BLaER1 (cell line): ENCODE data around the gene SLC49A4.

ENCODE experiments used
- H3K27ac ChIP-seq: shearing (Covaris generic); formaldehyde crosslinking; 2 replicates; pipeline ENCODE4 v1.8.1; 2022
- H3K27me3 ChIP-seq: shearing (Covaris generic); formaldehyde crosslinking; 2 replicates; pipeline ENCODE4 v1.8.1; 2022
- H3K36me3 ChIP-seq: shearing (Covaris generic); formaldehyde crosslinking; 2 replicates; pipeline ENCODE4 v1.8.1; 2022
- H3K4me1 ChIP-seq: shearing (Covaris generic); formaldehyde crosslinking; 2 replicates; pipeline ENCODE4 v1.8.1; 2022
- H3K4me2 ChIP-seq: shearing (Covaris generic); formaldehyde crosslinking; 2 replicates; pipeline ENCODE4 v1.8.1; 2022
- H3K4me3 ChIP-seq: shearing (Covaris generic); formaldehyde crosslinking; 2 replicates; pipeline ENCODE4 v1.8.1; 2022
- H3K9ac ChIP-seq: shearing (Covaris generic); formaldehyde crosslinking; 2 replicates; pipeline ENCODE4 v1.8.1; 2022
- H3K9me3 ChIP-seq: shearing (Covaris generic); formaldehyde crosslinking; 2 replicates; pipeline ENCODE4 v1.8.1; 2022
- H4K20me1 ChIP-seq: shearing (Covaris generic); formaldehyde crosslinking; 2 replicates; pipeline ENCODE4 v1.8.1; 2022
- Cebpa-rat ChIP-seq: shearing (Covaris generic); IDR thresholded peaks from 2 replicates; pipeline ENCODE4 v1.8.1; 2022

SLC49A4 gene

DNA sequence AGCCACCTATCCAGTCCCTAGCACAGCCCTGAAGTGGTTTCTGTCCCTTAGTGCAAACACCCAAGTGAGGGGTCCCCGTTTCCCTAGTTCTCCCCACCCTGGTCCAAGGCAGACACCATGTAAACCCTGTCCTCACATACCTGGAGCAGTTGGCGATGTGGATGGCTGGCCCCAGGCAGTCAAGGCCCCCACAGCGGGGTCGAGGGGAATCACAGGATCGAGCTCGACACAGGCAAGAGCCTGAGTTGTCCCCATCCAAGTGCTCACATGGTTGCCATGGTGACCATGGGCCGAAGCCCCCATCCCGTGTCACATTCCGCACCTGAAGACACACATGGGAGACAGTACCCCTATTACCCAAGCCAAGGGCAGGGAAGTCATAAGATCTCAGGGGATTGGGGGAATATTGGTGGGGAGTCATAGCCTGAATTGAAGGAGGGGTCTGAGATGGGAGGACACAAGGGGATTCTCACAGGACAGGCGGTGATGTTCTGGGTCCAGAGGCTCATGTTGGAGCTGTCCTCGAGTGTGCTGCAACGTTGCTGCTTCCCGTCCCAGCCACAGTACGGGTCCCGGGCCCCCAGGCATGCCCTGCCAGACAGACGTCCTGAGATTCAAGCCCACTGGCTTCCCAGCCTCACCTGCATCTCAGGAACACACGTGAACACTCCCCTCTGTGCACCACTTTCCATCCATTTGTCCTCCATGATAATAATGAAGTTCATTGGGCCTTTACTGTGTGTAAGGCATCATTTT, 120.6 kb downstream of the SLC49A4 start:
- Histone ChIP-seq H3K27me3 (peaks cover 6% of the 10 kb centered on the region; the same call in 1 of the 2 replicates), H3K4me1 (peaks cover 23% of the 10 kb centered on the region), H3K36me3 (no peaks in the 10 kb centered on the region), H3K9me3 (peaks cover 11% of the 10 kb centered on the region; the same call in 1 of the 2 replicates), H3K4me3 (no peak overlapping the region), H3K9ac (no peak overlapping the region), H3K27ac (no peak overlapping the region), H3K4me2 (peak overlapping the region; percentile 66), H4K20me1 (no peaks in the 10 kb centered on the region)
- no peak for TF ChIP-seq Cebpa-rat

GRCh38 chr3:122916084-122916483, 121.2 kb downstream of the SLC49A4 start:
- peaks cover 23% of the 10 kb centered on the region for H3K4me1 ChIP-seq
- peaks cover 12% of the 10 kb centered on the region for H3K27me3 ChIP-seq
- no peak overlapping the region for H3K9ac ChIP-seq
- H3K36me3 ChIP-seq = no peaks in the 10 kb centered on the region
- no peak overlapping the region for H3K4me3 ChIP-seq
- TF ChIP-seq Cebpa-rat = no peak
- no peak overlapping the region for H3K27ac ChIP-seq
- no peaks in the 10 kb centered on the region for H4K20me1 ChIP-seq
- peak overlapping the region; percentile 66 for H3K4me2 ChIP-seq
- peaks cover 11% of the 10 kb centered on the region; the same call in 1 of the 2 replicates for H3K9me3 ChIP-seq

DNA sequence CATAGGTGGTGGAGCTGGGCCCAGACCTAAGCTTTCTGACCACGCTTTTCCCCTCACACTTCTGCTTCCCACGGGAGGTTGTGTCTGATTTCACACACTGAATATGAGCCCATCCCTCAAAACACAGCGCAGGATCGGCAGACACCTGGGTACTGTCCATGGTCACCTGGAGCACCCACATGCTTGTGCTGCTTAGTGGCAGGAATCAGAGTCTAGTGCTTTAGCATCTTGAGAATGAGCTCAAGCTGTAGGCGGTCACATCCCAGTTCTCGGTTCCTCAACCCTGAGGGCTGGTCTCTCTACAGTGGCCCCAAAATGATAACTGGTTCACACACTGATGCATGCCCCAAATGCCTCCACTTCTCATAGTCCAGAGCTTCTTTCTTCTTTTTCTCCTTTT, 121.7 kb downstream of the SLC49A4 start:
- Histone ChIP-seq H3K27me3 (peaks cover 17% of the 10 kb centered on the region), H3K27ac (no peak overlapping the region), H3K4me3 (no peak overlapping the region), H3K9me3 (peaks cover 12% of the 10 kb centered on the region; the same call in 1 of the 2 replicates), H3K4me1 (peaks cover 23% of the 10 kb centered on the region), H3K36me3 (no peaks in the 10 kb centered on the region), H4K20me1 (no peaks in the 10 kb centered on the region), H3K4me2 (peak overlapping the region; percentile 66), H3K9ac (no peak overlapping the region)
- no peak for TF ChIP-seq Cebpa-rat

DNA sequence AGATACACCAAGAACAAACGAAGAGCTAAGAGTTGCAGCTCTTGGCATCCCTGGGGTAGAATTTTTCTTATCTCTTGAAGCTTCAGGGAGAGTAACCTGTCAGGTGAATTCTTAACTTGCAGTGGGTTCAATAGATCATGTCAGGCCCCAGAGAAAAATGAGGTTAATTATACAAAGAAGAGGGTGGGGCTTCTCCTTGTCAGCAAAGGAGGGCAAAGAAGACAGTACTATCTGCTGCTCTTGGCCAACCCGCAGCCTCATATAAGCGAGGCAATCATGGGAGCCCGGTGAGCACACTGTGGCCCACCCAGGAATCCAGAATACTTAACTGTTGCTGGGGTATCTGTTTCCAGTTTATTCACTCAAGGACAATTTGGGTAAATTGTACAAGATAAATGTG, 122.5 kb downstream of the SLC49A4 start:
- no peak overlapping the region for H3K4me3 ChIP-seq
- H3K9me3 ChIP-seq = peaks cover 19% of the 10 kb centered on the region
- TF ChIP-seq Cebpa-rat = no peak
- H3K27me3 ChIP-seq = peaks cover 25% of the 10 kb centered on the region
- no peak overlapping the region for H3K9ac ChIP-seq
- H3K4me2 ChIP-seq = no peak overlapping the region
- no peaks in the 10 kb centered on the region for H4K20me1 ChIP-seq
- no peak overlapping the region for H3K27ac ChIP-seq
- H3K36me3 ChIP-seq = no peaks in the 10 kb centered on the region
- peaks cover 23% of the 10 kb centered on the region for H3K4me1 ChIP-seq

- Histone ChIP-seq H3K9ac (no peak overlapping the region), H3K9me3 (peaks cover 10% of the 10 kb centered on the region; the same call in 1 of the 2 replicates), H3K27ac (no peak overlapping the region), H3K4me1 (peaks cover 29% of the 10 kb centered on the region), H3K4me3 (no peak overlapping the region), H3K27me3 (peaks cover 38% of the 10 kb centered on the region), H3K4me2 (no peak overlapping the region), H4K20me1 (no peaks in the 10 kb centered on the region), H3K36me3 (no peaks in the 10 kb centered on the region)
- no peak for TF ChIP-seq Cebpa-rat
These were observed 123.9 kb downstream of the SLC49A4 start for GRCh38 chr3:122918576-122919290.

GRCh38 chr3:122919291-122919610, 124.4 kb downstream of the SLC49A4 start:
- Histone ChIP-seq H3K9me3 (peaks cover 10% of the 10 kb centered on the region; the same call in 1 of the 2 replicates), H3K36me3 (no peaks in the 10 kb centered on the region), H3K4me3 (no peak overlapping the region), H3K4me1 (peaks cover 34% of the 10 kb centered on the region), H3K4me2 (no peak overlapping the region), H3K27me3 (peaks cover 38% of the 10 kb centered on the region), H4K20me1 (no peaks in the 10 kb centered on the region), H3K27ac (no peak overlapping the region), H3K9ac (no peak overlapping the region)
- no peak for TF ChIP-seq Cebpa-rat

DNA sequence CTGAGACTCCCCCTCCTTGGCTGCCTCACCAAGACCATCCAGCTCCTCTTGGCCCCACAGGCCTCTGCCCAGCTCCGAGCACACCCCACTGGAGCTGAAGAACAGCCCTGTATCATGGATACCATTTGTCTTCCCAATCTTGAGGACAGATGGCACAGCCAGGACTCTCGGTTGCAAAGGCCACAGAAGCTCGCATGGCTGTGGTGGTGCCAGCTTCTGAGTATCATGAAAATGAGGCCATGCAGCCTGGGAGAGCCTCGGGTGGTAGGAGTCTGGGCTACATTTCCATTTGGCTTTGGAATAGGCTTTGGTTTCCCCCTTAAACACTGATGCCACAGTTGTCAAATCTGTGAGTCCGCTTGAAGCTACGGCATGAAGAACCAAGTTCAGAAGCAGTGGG, 126.1 kb downstream of the SLC49A4 start:
- H3K4me3 ChIP-seq = no peak overlapping the region
- no peak overlapping the region for H3K9ac ChIP-seq
- H4K20me1 ChIP-seq = no peaks in the 10 kb centered on the region
- peaks cover 25% of the 10 kb centered on the region for H3K4me1 ChIP-seq
- no peak overlapping the region for H3K27ac ChIP-seq
- H3K4me2 ChIP-seq = no peak overlapping the region
- H3K9me3 ChIP-seq = peaks cover 10% of the 10 kb centered on the region; the same call in 1 of the 2 replicates
- H3K27me3 ChIP-seq = peaks cover 38% of the 10 kb centered on the region
- no peaks in the 10 kb centered on the region for H3K36me3 ChIP-seq
- TF ChIP-seq Cebpa-rat = no peak

DNA sequence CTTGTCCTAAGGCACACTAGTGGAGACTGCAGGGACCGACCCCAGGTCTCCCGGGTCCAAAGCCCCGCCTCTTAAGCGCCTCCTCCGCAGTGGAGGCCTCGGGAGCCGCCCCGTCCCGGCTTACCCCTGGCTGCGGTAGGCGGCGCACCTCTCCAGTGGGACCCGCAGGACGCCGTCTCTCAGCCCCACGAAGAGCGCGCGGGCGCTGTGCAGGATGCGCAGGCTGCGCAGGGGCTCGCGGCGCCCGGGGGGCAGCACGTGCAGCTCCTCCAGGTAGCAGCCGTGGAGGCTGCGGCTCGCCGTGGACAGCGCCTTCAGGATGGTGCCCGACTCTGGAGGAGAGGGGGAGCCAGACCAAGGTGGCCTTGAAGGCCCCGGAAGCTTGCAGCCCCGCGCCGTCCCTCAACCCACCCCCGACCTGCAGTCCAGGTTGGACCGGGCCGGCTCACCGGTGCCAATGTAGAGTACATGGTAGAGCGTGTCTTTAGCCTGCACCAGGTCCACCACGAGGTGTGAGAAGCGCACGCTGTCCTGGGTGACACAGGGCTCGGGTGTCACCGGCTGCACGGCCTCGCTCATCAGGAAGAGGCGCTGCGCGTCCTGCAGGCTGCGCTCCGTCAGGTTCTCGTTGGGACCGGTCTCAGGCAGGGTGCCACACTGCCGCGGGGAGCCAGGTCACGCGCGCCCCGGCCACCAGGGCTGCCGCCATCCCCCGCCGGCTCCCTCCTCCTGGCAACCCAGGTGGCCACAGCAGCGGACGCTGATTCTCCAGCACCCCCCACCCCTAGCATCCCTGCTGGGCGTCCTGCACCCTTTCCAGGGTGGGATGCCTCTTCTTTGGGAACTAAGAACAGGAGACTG, 127.2 kb downstream of the SLC49A4 start:
- Histone ChIP-seq H3K4me2 (no peak overlapping the region), H3K27ac (no peak overlapping the region), H3K27me3 (peaks cover 38% of the 10 kb centered on the region), H3K4me1 (peaks cover 17% of the 10 kb centered on the region), H3K36me3 (no peaks in the 10 kb centered on the region), H3K9me3 (peaks cover 10% of the 10 kb centered on the region; the same call in 1 of the 2 replicates), H3K4me3 (no peak overlapping the region), H3K9ac (no peak overlapping the region), H4K20me1 (no peaks in the 10 kb centered on the region)
- no peak for TF ChIP-seq Cebpa-rat

- Histone ChIP-seq H3K4me1 (peaks cover 17% of the 10 kb centered on the region), H3K27ac (no peak overlapping the region), H3K27me3 (peaks cover 38% of the 10 kb centered on the region), H4K20me1 (no peaks in the 10 kb centered on the region), H3K9ac (no peak overlapping the region), H3K4me3 (no peak overlapping the region), H3K9me3 (peaks cover 10% of the 10 kb centered on the region; the same call in 1 of the 2 replicates), H3K4me2 (no peak overlapping the region), H3K36me3 (no peaks in the 10 kb centered on the region)
- no peak for TF ChIP-seq Cebpa-rat
These were observed 128.7 kb downstream of the SLC49A4 start for GRCh38 chr3:122923611-122924010.
